RWPE1 (cell line): ENCODE results near the gene ZXDC.

Experiments
- CTCF ChIA-PET: fragments of 350-600 bp; sonication (Branson Sonifier 250); formaldehyde crosslinking; extraction: SDS; loops from one replicate; lab custom pipeline; 2021; lab: Yijun Ruan, JAX
- POLR2A ChIA-PET: fragments of 400-600 bp; formaldehyde crosslinking; extraction: SDS; loops from one replicate; lab custom pipeline; 2020; ENCODE audit warnings: antibody characterized with exemption; ENCODE audit not compliant: low non-redundant PET; lab: Yijun Ruan, JAX
- DNase-seq: peaks from one replicate; pipeline ENCODE4 v3.0.0; 2012; ENCODE audit warnings: low spot score
- H3K27ac ChIP-seq: fragments of 450-650 bp; 2 replicates; pipeline ENCODE4 v1.5.1; 2017
- TF ChIP-seq, protein P1 (sequence below): fragments of 450-650 bp; conservative IDR thresholded peaks from 2 replicates; pipeline ENCODE4 v1.5.1; 2017; ENCODE audit warnings: low read depth, mild to moderate bottlenecking

Gene ZXDC

DNA sequence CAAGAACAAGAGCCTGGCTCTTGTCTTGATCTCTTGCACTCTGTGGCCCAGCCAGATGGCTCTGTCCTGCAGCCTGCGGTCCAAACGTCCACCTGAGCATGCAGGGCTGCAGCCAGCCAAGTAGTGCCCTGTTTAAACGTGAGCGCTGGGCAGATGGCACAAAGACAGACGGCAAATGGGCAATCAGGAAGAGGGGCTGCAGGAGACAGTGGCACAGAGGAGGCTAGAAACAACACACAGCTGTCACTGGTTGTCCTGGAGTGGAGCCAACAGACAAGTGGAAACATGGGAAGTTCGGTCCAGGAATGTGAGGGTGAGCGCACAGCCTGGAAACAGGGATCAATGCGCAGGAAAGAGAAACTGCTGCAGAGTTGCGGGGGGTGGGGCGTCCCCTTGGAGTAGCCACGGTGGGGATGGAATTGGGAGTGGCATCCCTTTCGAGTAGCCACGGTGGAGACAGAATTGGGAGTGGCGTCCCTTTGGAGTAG, 10.7 kb upstream of the ZXDC start:
- ChIA-PET CTCF (interaction anchor here (0.5 to 0.6 kb wide), 2 partner anchors 22 to 25 kb away, joined by 3 to 4 read pairs; no protein-coding TSS in a partner anchor), POLR2A (no interaction called here)
- TF ChIP-seq, protein P1, sequence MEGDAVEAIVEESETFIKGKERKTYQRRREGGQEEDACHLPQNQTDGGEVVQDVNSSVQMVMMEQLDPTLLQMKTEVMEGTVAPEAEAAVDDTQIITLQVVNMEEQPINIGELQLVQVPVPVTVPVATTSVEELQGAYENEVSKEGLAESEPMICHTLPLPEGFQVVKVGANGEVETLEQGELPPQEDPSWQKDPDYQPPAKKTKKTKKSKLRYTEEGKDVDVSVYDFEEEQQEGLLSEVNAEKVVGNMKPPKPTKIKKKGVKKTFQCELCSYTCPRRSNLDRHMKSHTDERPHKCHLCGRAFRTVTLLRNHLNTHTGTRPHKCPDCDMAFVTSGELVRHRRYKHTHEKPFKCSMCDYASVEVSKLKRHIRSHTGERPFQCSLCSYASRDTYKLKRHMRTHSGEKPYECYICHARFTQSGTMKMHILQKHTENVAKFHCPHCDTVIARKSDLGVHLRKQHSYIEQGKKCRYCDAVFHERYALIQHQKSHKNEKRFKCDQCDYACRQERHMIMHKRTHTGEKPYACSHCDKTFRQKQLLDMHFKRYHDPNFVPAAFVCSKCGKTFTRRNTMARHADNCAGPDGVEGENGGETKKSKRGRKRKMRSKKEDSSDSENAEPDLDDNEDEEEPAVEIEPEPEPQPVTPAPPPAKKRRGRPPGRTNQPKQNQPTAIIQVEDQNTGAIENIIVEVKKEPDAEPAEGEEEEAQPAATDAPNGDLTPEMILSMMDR = no peak
- H3K27ac ChIP-seq = peak overlapping the region; percentile 74
- peak; percentile 55 for DNase-seq

DNA sequence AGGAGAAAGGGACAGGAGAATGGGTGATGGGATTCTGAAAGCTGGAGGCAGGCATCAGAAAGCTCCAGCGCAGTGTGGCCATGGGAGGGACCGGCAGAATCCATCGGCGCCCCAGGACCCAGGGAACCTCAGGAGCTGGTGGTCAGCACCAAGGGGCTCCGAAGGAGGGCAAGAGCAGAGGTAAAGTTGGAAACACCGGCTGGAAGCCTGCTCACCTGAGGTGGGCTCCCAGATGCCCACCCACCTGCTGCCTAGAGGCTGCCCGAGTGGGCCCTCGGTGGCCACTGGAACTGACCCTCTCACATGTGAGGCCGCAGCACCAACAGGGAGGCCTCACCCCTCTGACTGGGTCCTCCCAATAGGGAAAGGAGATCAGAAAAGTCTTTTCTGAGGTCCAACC, 10.3 kb upstream of the ZXDC start:
- ChIA-PET CTCF (interaction anchor here (0.5 kb wide), 1 partner anchor 26 kb away, joined by 3 read pairs; no protein-coding TSS in a partner anchor), POLR2A (no interaction called here)
- no peak for DNase-seq
- peak overlapping the region; percentile 74 for H3K27ac ChIP-seq
- TF ChIP-seq, protein P1 = no peak

DNA sequence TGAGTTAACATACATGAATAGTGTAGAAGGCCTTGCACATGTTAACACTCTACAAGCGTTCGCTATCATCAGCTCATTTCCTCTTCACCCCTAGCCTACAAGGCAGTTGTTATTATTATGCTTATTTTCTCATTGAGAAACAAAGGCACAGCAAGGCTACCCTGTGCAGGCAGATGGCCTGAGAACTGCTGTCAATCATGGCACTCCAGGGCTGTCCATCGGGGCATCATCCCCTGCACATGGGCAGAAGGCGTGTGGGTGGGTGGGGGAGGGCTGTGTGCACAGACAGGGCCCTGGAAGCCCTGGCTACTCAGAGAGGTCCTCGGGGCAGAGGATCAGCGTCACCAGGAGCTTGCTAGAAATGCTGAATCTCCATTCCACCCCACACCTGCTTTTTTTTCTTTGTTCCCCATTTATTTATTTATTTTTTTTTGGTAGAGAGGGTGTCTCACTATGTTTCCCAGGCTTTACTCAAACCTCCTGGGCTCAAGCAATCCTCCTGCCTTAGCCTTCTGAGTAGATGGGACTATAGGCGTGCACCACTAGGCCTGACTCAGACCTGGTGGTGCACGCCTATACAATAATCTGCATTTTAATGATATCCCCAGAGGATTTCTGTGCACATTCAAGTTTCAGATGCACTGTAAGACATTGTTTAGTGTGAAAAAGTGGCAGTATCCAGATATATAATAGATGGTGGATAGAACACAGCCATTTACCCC, 9.6 kb upstream of the ZXDC start:
- no peak for DNase-seq
- TF ChIP-seq, protein P1 = no peak
- POLR2A ChIA-PET = no interaction called here
- no peak overlapping the region; the same call in 1 of the 2 replicates for H3K27ac ChIP-seq
- CTCF ChIA-PET = no interaction called here

- TF ChIP-seq, protein P1 = no peak
- no peak for DNase-seq
- POLR2A ChIA-PET = no interaction called here
- no peak overlapping the region for H3K27ac ChIP-seq
- CTCF ChIA-PET = no interaction called here
Observed at GRCh38 chr3:126484662-126485061, 9.0 kb upstream of the ZXDC start.

GRCh38 chr3:126484148-126484547, 8.5 kb upstream of the ZXDC start:
- no peak for DNase-seq
- TF ChIP-seq, protein P1 = no peak
- ChIA-PET POLR2A (no interaction called here), CTCF (no interaction called here)
- H3K27ac ChIP-seq = no peak overlapping the region

DNA sequence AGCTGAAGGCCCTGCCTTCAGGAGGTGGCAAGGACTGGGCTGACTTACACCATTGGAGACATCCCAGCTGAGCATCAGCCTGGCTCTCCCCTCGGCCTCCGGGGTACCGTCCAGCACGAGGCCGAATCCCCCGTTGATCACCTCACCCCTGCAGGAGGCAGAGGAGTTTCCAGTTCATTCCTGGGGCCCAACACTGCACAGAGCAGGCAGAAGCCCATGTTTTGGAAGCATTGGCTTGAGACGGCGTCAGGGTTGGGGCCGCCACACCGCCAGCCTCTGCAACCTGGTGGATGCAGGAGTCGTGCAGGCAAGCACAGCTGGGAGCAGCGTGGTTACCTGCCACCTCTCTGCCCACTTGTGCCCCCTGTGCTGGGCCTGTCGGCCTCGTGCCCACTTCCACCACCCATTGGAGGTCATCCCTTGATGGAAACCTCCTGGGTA, 7.7 kb upstream of the ZXDC start:
- ChIA-PET CTCF (no interaction called here), POLR2A (no interaction called here)
- TF ChIP-seq, protein P1 = no peak
- DNase-seq = no peak
- H3K27ac ChIP-seq = no peak overlapping the region
